ENCODE results near the gene NBEAL1. TPM values are rescaled to one million over a fixed set of nuclear protein-coding genes. Genes with fewer than 3 reads are reported as not detected.

Gene NBEAL1
- polyA plus RNA-seq, 1 donor (not counting 4 experiments of a cell fraction or from before 2014, with no cell fraction given), result 14.7 TPM

DNA sequence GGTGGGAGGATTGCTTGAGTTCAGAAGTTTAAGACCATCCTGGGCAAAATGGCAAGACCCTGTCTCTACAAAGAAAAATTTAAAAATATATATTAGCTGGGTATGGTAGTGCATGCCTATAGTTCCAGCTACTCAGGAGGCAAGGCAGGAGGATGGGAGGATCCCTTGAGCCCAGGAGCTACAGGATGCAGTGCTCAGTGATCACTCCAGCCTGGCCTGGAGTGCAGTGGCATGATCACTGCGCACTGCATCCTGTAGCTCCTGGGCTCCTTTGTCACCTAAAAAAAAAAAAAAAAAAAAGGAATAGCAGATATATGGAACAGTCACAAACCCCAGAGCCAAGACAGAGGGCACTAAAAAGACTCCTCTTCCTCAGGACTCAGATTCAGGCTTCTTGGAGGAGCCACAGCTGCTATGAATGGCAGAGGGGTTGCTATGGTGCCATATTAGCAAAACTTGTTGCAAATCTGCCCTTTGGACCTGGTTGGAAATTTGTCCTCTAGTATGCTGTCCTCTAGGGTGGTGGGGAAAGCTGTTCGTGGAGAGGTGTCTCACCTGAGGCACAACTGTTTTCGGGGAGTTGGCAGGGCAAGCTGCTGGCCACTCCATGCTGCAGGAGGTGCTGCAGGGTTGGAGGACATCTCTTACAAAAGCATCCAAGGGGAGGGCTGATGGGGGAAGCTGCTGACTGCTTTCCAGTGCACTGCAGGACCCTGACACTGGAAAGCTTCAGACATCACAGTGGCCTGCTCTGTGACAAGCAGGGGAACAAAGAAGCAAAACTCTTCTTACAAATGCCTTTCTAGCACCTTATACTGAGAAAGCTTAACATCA is 246.9 kb downstream of the NBEAL1 start:
- Histone ChIP-seq H3K27me3 (ENCODE audit: control insufficient read depth, extremely low read depth, insufficient read depth, low read length) (no peaks in the 10 kb centered on the region), H3K9me3 (ENCODE audit: control insufficient read depth, low read depth, low read length) (no peaks in the 10 kb centered on the region), H2AFZ (ENCODE audit: control insufficient read depth, low read length) (no peak overlapping the region), H3K36me3 (ENCODE audit: control insufficient read depth in 2 of 2, extremely low read depth in 1 of 2, insufficient read depth in 2 of 2, low read length in 2 of 2) (peaks cover 2 to 4% of the 10 kb centered on the region in 2 experiments), H3K79me2 (ENCODE audit: control insufficient read depth, insufficient read depth, low read length) (no peaks in the 10 kb centered on the region), H3K4me2 (ENCODE audit: control insufficient read depth, extremely low read depth, insufficient read depth, low read depth, low read length) (no peak overlapping the region), H3K4me1 (ENCODE audit: control insufficient read depth, extremely low read depth, insufficient read depth, low read length) (no peaks in the 10 kb centered on the region), H4K20me1 (ENCODE audit: control insufficient read depth, extremely low read depth, insufficient read depth, low read length) (no peaks in the 10 kb centered on the region), H3K27ac (ENCODE audit: control insufficient read depth, insufficient read depth, low read length) (no peak overlapping the region), H3K9me1 (ENCODE audit: control insufficient read depth, extremely low read depth, insufficient read depth, low read length) (no peaks in the 10 kb centered on the region), H3K4me3 (ENCODE audit: control insufficient read depth in 2 of 3, extremely low read depth in 1 of 3, insufficient read depth in 2 of 3, low read depth in 1 of 3, low read length in 3 of 3) (no peak overlapping the region), H3K9ac (ENCODE audit: control insufficient read depth, extremely low read depth, insufficient read depth, low read length) (no peak overlapping the region)
- TF ChIP-seq EZH2 (IDR thresholded peaks at IDR 0.05; ENCODE audit: low read length) (no peak), CTCF (optimal IDR thresholded peaks at IDR 0.05 in 1 of 3, IDR thresholded peaks at IDR 0.05 in 1 of 3, conservative IDR thresholded peaks at IDR 0.05 in 1 of 3; ENCODE audit: extremely low read depth in 1 of 3, insufficient read depth in 2 of 3, low read length in 3 of 3) (peak in 1 of 3 experiments; percentile 3)
- DNase-seq (ENCODE audit: low read depth, low spot score) (no peak), FAIRE-seq (no peak)
- dilution Hi-C loops (cut with MboI; ENCODE audit: extremely low pct_ligation_motif_present, low sequenced_read_pairs), result no loop called here

Small RNA genes lying within 50 kb of the gene (small RNA-seq; reads per million reads assigned to genes)
- gene AC010900.2 (ENCODE audit: insufficient read length in 3 of 3, low read depth in 3 of 3, low replicate concordance in 1 of 3), result 0 reads per million in 3 experiments
- gene RF00408 (ENCODE audit: insufficient read length in 3 of 3, low read depth in 3 of 3, low replicate concordance in 1 of 3), result 0 to 0.25 (median 0.13) reads per million in 3 experiments
- gene RN7SL670P (ENCODE audit: insufficient read length in 3 of 3, low read depth in 3 of 3, low replicate concordance in 1 of 3), result 0 reads per million in 3 experiments

Other genes with a start within 250 kb of the NBEAL1 start
- 1.1 to 2.2 TPM (median 1.8 TPM) in 3 replicates for gene ICA1L, start 143.1 kb upstream of the NBEAL1 start, polyA plus RNA-seq
- gene WDR12, start 103.2 kb upstream of the NBEAL1 start, polyA plus RNA-seq, result 38.7 to 109 TPM (median 51.4 TPM) in 3 replicates
- 3.1 to 6.5 TPM (median 5.2 TPM) in 3 replicates for gene CARF, start 102.6 kb upstream of the NBEAL1 start, polyA plus RNA-seq
- 5.3 to 11.6 TPM (median 8.9 TPM) in 3 replicates for gene CYP20A1, start 224.1 kb downstream of the NBEAL1 start, polyA plus RNA-seq